ENCODE measurements around the gene SLC6A9.

DNA sequence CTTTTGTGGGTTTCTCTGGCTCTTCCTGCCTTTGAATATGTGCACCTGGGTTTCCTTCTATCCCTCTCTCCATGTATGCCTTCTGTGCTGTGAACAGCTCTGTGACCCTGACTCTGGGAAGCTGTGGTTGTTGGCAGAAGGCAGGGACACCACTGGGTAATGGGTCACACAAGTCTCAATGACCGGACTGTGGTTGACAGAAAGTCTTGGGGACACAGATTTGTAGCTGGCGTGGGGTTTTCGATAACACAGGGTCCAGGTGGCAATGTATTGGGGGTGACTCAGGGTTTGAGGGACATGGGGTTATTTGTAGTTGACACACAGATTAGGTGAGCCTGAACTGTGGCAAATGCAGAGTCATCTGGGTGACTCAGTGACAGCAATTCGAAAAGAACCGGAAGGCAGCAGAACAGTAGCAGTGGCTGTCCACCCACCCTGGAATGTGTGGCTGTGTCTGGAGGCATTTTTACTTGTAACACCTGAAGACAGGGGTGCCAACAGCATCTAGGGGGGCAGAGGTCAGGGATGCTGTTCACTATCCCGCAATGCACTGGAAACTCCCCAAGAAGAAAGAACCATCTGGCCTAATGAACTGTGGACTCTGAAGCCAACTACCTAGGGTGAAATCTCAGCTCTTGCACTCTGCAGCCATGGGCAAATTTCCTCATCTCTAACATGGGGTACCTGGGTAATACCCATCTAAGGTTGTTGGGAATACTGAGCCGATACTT is 13.0 kb upstream of the SLC6A9 start:
- TF ChIP-seq, protein P1, sequence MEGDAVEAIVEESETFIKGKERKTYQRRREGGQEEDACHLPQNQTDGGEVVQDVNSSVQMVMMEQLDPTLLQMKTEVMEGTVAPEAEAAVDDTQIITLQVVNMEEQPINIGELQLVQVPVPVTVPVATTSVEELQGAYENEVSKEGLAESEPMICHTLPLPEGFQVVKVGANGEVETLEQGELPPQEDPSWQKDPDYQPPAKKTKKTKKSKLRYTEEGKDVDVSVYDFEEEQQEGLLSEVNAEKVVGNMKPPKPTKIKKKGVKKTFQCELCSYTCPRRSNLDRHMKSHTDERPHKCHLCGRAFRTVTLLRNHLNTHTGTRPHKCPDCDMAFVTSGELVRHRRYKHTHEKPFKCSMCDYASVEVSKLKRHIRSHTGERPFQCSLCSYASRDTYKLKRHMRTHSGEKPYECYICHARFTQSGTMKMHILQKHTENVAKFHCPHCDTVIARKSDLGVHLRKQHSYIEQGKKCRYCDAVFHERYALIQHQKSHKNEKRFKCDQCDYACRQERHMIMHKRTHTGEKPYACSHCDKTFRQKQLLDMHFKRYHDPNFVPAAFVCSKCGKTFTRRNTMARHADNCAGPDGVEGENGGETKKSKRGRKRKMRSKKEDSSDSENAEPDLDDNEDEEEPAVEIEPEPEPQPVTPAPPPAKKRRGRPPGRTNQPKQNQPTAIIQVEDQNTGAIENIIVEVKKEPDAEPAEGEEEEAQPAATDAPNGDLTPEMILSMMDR (conservative IDR thresholded peaks at IDR 0.05; ENCODE audit: low read length): no peak
- no peak for TF ChIP-seq EZH2phosphoT487 (IDR thresholded peaks at IDR 0.05; ENCODE audit: borderline replicate concordance, low read depth, low read length)
